ENCODE measurements around the gene DLG2. TPM values are rescaled to one million over a fixed set of nuclear protein-coding genes. Genes with fewer than 3 reads are reported as not detected.

Gene DLG2
- total RNA-seq, 1 donor from 2014 or later: 0.17 TPM

DNA sequence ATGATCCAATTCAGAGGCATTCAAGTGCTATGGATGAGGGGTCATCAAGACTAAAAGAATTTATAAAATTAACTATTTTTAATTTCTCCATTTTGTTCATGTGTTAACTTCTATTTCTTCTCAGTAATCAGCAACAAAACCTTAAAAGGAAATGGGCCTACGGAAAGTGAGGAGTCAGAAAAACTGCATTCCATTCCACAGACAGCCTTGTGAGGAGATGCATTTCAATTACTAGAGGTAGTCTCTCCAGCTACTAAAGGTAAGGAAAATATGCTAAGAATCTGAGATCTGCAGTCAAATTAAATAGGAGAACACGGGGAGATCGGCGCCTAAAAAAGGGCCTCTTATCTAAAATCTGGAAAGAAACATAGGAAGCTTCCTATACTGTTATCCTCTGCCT, 661.7 kb downstream of the DLG2 start:
- DNase-seq (ENCODE audit: low read depth): no peak
- no peak overlapping the region for H3K4me3 ChIP-seq (ENCODE audit: low read depth, low read length)
- TF ChIP-seq, protein P1, sequence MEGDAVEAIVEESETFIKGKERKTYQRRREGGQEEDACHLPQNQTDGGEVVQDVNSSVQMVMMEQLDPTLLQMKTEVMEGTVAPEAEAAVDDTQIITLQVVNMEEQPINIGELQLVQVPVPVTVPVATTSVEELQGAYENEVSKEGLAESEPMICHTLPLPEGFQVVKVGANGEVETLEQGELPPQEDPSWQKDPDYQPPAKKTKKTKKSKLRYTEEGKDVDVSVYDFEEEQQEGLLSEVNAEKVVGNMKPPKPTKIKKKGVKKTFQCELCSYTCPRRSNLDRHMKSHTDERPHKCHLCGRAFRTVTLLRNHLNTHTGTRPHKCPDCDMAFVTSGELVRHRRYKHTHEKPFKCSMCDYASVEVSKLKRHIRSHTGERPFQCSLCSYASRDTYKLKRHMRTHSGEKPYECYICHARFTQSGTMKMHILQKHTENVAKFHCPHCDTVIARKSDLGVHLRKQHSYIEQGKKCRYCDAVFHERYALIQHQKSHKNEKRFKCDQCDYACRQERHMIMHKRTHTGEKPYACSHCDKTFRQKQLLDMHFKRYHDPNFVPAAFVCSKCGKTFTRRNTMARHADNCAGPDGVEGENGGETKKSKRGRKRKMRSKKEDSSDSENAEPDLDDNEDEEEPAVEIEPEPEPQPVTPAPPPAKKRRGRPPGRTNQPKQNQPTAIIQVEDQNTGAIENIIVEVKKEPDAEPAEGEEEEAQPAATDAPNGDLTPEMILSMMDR (conservative IDR thresholded peaks at IDR 0.05; ENCODE audit: low read depth, low read length): no peak

DNA sequence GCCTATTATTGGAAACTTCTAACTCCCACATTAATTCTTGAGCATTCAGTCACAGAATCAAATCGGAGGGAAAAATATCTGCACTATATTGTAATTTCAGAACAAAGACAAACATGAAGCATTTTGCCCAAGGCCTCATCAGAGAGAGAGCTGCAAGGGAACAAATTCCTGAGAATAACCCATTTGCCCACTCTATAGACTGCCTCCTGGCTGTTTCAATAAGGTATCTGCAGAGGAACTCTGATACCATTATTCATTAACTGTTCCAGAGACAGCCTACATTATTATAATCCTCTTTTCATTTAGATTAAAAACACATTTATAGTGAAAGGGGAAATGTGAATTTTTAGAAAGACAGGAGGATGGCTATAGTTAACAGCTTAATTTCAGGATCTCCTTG, 663.9 kb downstream of the DLG2 start:
- TF ChIP-seq, protein P1 (conservative IDR thresholded peaks at IDR 0.05; ENCODE audit: low read depth, low read length): no peak
- DNase-seq (ENCODE audit: low read depth): no peak
- H3K4me3 ChIP-seq (ENCODE audit: low read depth, low read length): no peak overlapping the region

DNA sequence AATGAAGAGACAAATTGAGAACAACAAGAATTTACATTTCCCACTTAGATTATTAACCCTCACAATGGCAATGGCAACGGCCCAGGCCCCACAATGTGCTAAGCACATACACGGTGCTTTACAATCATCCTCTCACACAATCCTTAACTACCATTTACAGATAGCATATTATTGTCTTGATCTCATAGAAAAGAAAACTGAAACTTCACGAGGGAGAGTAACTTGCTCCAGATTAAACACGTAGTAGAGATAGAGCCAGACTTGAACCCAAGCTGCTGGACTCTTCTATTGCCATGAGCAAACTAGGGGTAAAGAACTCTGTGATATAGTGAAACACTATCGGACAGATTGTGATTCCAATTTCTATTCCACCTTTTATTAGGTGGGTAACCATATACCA, 665.1 kb downstream of the DLG2 start:
- TF ChIP-seq, protein P1 (conservative IDR thresholded peaks at IDR 0.05; ENCODE audit: low read depth, low read length): no peak
- DNase-seq (ENCODE audit: low read depth): no peak
- H3K4me3 ChIP-seq (ENCODE audit: low read depth, low read length): no peak overlapping the region

DNA sequence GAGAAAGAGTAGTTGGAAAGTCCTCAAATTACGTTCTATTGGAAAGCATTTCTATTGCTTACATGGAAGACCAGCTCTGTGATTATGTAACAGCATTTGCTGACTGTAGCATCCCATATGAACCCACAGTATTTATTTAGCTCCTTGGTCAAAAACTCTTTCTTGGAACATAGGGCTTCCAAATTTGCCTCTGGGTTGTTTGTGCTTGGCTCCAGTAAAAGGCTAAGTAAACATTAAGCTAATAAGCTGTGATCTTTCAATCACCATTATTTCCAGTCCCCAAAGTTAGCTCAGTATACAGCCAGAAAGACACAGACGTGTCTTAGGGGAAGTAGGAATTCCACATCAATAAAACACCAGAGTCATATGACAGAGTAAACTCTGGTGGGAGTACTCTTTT, 668.8 kb downstream of the DLG2 start:
- no peak for DNase-seq (ENCODE audit: low read depth)
- H3K4me3 ChIP-seq (ENCODE audit: low read depth, low read length): no peak overlapping the region
- TF ChIP-seq, protein P1 (conservative IDR thresholded peaks at IDR 0.05; ENCODE audit: low read depth, low read length): no peak

DNA sequence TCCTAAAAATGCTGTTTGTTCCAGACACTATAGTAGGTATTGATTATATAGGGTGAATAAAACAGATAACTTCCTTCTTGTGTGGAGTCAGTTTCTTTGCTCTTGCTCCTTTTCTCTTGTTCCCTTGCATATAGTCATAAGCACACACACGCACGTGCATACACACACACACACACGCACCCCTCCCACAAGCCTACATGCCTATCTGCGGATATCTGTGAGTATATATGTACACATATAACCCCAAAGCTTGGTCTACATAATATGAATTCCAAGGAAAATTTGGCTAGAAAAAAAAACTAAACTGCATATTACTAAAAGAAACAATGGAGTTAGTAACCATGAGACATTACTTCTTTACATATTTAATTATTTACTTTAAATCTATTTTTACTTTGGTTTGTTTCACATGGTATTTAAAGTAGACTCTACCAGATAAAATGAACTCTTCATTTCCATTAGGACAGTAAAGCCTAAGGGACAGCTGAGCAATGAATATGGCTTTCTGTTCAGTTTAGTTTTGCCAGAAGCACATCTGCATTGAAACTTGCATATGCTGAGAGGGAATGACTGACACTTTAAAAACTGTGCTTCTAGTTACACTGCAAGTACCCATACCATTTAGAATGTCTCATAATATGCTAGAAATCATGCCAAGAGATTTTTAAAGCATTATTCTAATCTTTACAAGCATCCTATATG, 676.4 kb downstream of the DLG2 start:
- no peak overlapping the region for H3K4me3 ChIP-seq (ENCODE audit: low read depth, low read length)
- TF ChIP-seq, protein P1 (conservative IDR thresholded peaks at IDR 0.05; ENCODE audit: low read depth, low read length): no peak
- no peak for DNase-seq (ENCODE audit: low read depth)

DNA sequence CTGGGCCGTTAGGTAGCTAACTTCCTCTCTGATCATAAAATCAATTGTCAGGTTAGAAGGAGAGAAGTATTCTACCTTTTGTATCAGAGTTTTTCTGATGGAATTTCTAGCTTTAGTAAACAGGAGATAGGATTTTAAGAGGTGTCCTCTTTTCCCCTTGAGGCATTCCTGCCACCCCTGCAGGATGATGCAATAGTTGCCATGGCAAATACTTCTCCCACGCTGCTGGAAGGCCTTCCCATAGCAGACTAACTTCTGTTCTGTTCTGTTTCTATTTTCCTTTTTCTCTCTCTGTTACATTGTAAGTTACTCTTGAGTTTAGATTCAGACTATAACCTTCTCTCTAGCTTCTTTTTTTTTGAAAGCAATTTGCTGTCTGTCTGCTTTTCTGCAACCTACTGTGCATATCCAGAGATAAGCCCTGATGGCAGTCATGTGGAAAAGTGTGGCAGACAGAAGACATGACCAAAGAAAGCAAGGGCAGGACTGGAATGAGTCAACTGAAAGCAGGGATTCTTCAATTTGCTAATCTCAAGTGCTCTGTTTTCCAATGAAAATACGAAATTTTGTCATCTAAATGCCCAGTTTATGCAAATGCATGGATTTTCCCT, 679.1 kb downstream of the DLG2 start:
- TF ChIP-seq, protein P1 (conservative IDR thresholded peaks at IDR 0.05; ENCODE audit: low read depth, low read length): no peak
- no peak for DNase-seq (ENCODE audit: low read depth)
- H3K4me3 ChIP-seq (ENCODE audit: low read depth, low read length): no peak overlapping the region

DNA sequence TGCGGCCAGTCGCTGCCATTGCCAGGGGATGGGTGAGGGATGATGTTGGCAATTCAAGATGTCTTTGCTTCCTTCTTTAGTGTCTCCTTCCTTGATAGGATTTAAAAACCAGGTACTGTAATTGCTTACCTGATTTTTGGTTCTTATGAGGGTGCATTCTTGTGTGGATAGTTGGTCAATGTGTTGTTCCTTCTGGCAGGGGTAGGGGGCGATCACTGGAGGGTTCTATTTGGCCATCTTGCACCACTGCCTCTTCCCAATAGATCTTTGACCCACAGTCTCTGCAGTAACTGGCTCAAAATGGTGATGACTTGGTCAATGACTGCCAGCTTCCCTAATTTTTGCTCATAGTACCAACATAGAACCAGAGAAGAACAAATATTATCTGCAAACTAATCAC, 680.1 kb downstream of the DLG2 start:
- H3K4me3 ChIP-seq (ENCODE audit: low read depth, low read length): no peak overlapping the region
- TF ChIP-seq, protein P1 (conservative IDR thresholded peaks at IDR 0.05; ENCODE audit: low read depth, low read length): peak; percentile 19
- DNase-seq (ENCODE audit: low read depth): no peak

All from epithelial cell of proximal tubule (primary cell).